DND-41 (cell line): ENCODE measurements around the gene NEDD4.

Source experiments
- ATAC-seq: fragments of 200-7000 bp; cut with Tn5 transposase; 3 replicates; pipeline ENCODE4 v1.9.1; 2021; ENCODE audit warnings: low read depth; ENCODE audit not compliant: insufficient read depth
- DNase-seq: peaks from one replicate; pipeline ENCODE4 v3.0.0-alpha.2; 2020
- H2AFZ ChIP-seq: 2 replicates; pipeline ENCODE4 v1.6.0; 2012; ENCODE audit warnings: low read depth, low read length
- H3K27ac ChIP-seq: 2 replicates; pipeline ENCODE4 v1.5.1; 2012; ENCODE audit warnings: low read length, inconsistent platforms
- H3K27me3 ChIP-seq: fragments of 200-600 bp; sonication (generic); 2 replicates; pipeline ENCODE4 v1.6.0; 2012; ENCODE audit warnings: low read length, mild to moderate bottlenecking, inconsistent platforms; ENCODE audit not compliant: insufficient read depth, poor library complexity
- H3K36me3 ChIP-seq: 2 replicates; pipeline ENCODE4 v1.5.1; 2012; ENCODE audit warnings: low read length, inconsistent platforms; ENCODE audit not compliant: insufficient read depth
- H3K4me1 ChIP-seq: 2 replicates; pipeline ENCODE4 v1.5.1; 2012; ENCODE audit warnings: mild to moderate bottlenecking, low read length; ENCODE audit not compliant: insufficient read depth
- H3K4me2 ChIP-seq: 2 replicates; pipeline ENCODE4 v1.6.0; 2012; ENCODE audit warnings: mild to moderate bottlenecking, moderate library complexity, low read length, inconsistent platforms; ENCODE audit not compliant: insufficient read depth
- H3K4me3 ChIP-seq, 2 experiments: fragments of 200-600 bp in 1 of 2; shearing (Covaris generic) in 1 of 2; 2 replicates each; pipeline ENCODE4 v1.5.1; 2012 to 2016; ENCODE audit warnings: inconsistent platforms in 2 of 2, low read length in 2 of 2, mild to moderate bottlenecking in 2 of 2, low read depth in 1 of 2, moderate library complexity in 1 of 2
- H3K79me2 ChIP-seq: 2 replicates; pipeline ENCODE4 v1.6.0; 2012; ENCODE audit warnings: low read length, inconsistent platforms; ENCODE audit not compliant: insufficient read depth
- H3K9ac ChIP-seq: 2 replicates; pipeline ENCODE4 v1.6.0; 2012; ENCODE audit warnings: low read depth, mild to moderate bottlenecking, inconsistent platforms, low read length, moderate library complexity
- H3K9me3 ChIP-seq: 2 replicates; pipeline ENCODE4 v1.5.1; 2012; ENCODE audit warnings: low read length, moderate library complexity, mild to moderate bottlenecking, inconsistent platforms; ENCODE audit not compliant: insufficient read depth, severe bottlenecking
- H4K20me1 ChIP-seq: 2 replicates; pipeline ENCODE4 v1.6.0; 2012; ENCODE audit warnings: low read length; ENCODE audit not compliant: insufficient read depth
- EZH2 ChIP-seq: IDR thresholded peaks from 3 replicates; pipeline ENCODE4 v1.6.1; 2012; ENCODE audit warnings: borderline replicate concordance, low read depth, mild to moderate bottlenecking, moderate library complexity, low read length, inconsistent platforms; ENCODE audit not compliant: severe bottlenecking
- TF ChIP-seq, protein P1 (sequence below): IDR thresholded peaks from 2 replicates; pipeline ENCODE4 v1.5.1; 2012; ENCODE audit warnings: borderline replicate concordance, low read length, moderate library complexity, mild to moderate bottlenecking; ENCODE audit not compliant: poor library complexity, severe bottlenecking; ENCODE audit errors: extremely low read depth

Gene NEDD4

DNA sequence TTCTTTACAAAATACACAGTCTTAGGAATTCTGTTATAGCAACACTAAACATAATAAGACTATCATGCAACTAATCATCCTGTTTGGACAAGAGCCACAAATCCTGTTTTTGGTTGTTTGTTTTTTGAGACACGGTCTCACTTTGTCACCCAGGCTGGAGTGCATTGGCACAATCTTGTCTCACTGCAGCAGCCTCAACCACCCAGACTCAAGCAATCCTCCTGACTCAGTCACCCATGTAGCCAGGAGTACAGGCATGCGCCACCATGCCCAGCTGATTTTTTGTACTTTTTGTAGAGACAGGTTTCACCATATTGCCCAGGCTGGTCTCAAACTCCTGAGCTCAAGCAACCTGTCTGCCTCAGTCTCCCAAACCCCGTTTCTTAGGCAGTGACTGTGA, 28.3 kb downstream of the NEDD4 start:
- Histone ChIP-seq H4K20me1 (no peaks in the 10 kb centered on the region), H3K36me3 (no peaks in the 10 kb centered on the region), H3K9ac (no peak overlapping the region), H3K79me2 (0 out of 2 replicates have a peak, but pooled peaks cover 3% of the 10 kb centered on the region), H2AFZ (no peak overlapping the region), H3K27ac (no peak overlapping the region), H3K4me2 (no peak overlapping the region), H3K9me3 (no peaks in the 10 kb centered on the region), H3K27me3 (no peaks in the 10 kb centered on the region), H3K4me3 (no peak overlapping the region), H3K4me1 (no peaks in the 10 kb centered on the region)
- DNase-seq (no peak), ATAC-seq (no peak)
- TF ChIP-seq EZH2: no peak
- TF ChIP-seq, protein P1, sequence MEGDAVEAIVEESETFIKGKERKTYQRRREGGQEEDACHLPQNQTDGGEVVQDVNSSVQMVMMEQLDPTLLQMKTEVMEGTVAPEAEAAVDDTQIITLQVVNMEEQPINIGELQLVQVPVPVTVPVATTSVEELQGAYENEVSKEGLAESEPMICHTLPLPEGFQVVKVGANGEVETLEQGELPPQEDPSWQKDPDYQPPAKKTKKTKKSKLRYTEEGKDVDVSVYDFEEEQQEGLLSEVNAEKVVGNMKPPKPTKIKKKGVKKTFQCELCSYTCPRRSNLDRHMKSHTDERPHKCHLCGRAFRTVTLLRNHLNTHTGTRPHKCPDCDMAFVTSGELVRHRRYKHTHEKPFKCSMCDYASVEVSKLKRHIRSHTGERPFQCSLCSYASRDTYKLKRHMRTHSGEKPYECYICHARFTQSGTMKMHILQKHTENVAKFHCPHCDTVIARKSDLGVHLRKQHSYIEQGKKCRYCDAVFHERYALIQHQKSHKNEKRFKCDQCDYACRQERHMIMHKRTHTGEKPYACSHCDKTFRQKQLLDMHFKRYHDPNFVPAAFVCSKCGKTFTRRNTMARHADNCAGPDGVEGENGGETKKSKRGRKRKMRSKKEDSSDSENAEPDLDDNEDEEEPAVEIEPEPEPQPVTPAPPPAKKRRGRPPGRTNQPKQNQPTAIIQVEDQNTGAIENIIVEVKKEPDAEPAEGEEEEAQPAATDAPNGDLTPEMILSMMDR: no peak

DNA sequence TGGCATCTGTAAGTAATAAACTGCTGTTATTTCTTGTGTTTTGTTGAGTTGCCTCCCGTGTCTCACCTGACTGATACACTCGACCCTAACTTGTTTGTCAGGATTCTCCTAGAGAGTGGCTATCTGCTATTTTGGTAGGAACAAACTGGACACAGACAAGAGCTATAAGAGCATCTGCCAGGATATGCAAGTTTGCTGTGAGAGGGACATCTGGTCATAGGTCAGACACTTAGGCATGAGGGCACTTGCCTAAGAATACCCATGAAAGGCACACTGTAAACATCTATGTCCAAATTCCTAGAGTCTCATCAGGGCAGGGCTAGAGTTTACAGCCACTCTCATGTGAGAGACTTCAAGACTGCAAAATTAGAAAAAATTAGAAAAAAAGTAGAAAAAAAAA, 32.5 kb downstream of the NEDD4 start:
- DNase-seq (no peak), ATAC-seq (no peak)
- H3K27ac ChIP-seq: no peak overlapping the region
- no peak for TF ChIP-seq EZH2
- TF ChIP-seq, protein P1: no peak
- H4K20me1 ChIP-seq: no peaks in the 10 kb centered on the region
- H3K27me3 ChIP-seq: no peaks in the 10 kb centered on the region
- no peak overlapping the region for H3K4me3 ChIP-seq
- H2AFZ ChIP-seq: no peak overlapping the region
- no peaks in the 10 kb centered on the region for H3K79me2 ChIP-seq
- no peak overlapping the region for H3K4me2 ChIP-seq
- H3K36me3 ChIP-seq: no peaks in the 10 kb centered on the region
- H3K9ac ChIP-seq: no peak overlapping the region
- no peaks in the 10 kb centered on the region for H3K4me1 ChIP-seq
- H3K9me3 ChIP-seq: no peaks in the 10 kb centered on the region

DNA sequence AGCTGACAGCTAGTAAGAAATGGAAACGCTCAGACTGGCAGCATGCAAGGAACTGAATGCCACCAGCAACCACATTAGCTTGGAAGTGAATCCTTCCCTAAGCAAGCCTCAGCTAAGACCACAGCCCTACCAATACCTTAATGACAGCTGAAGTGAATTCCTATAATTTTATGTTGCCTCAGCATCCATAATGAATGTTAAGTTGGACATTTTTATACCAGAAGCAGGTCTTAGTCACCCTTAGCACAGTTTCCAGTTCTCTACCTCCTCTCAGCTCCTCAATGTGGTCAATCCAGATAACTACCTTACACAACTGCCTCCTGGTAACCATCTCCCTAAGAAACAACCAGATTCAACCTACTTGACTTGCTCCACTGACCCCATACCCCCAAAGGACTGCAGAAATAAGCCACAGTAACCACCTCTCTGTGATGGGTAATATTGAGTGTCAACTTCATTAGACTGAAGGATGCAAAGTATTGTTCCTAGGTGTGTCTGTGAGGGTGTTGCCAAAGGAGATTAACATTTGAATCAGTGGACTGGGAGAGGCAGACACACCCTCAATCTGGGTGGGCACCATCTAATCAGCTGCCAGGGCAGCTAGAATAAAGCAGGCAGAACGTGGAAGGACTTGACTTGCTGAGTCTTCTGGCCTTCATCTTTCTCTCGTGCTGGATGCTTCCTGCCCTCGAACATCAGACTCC, 33.5 kb downstream of the NEDD4 start:
- Histone ChIP-seq H3K9me3 (no peaks in the 10 kb centered on the region), H3K36me3 (no peaks in the 10 kb centered on the region), H3K4me2 (no peak overlapping the region), H3K9ac (no peak overlapping the region), H4K20me1 (no peaks in the 10 kb centered on the region), H3K27ac (no peak overlapping the region), H2AFZ (no peak overlapping the region), H3K79me2 (no peaks in the 10 kb centered on the region), H3K27me3 (no peaks in the 10 kb centered on the region), H3K4me1 (no peaks in the 10 kb centered on the region), H3K4me3 (no peak overlapping the region)
- ATAC-seq (no peak), DNase-seq (no peak)
- TF ChIP-seq, protein P1: no peak
- no peak for TF ChIP-seq EZH2

DNA sequence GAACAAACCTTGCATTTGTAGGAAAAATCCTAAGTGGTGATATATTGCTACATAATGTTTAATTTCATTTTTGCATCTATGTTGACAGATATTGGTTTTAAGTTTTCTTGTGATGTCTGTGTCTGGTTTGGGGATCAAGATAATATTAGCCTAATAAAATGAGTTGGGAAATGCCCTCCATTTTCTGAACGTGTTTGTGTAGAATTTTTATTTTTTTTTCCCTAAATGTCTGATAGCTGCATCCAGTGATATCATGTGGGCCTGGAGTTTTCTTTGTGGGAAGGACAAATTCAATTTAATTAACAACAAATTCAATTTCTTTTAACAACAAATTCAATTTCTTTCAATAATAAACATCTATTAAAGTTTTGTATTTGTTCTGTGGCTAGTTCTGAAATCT, 35.1 kb downstream of the NEDD4 start:
- Histone ChIP-seq H3K4me2 (no peak overlapping the region), H3K36me3 (no peaks in the 10 kb centered on the region), H3K27me3 (no peaks in the 10 kb centered on the region), H4K20me1 (no peaks in the 10 kb centered on the region), H3K4me1 (no peaks in the 10 kb centered on the region), H3K9me3 (no peaks in the 10 kb centered on the region), H3K4me3 (no peak overlapping the region), H3K27ac (no peak overlapping the region), H3K79me2 (no peaks in the 10 kb centered on the region), H3K9ac (no peak overlapping the region), H2AFZ (no peak overlapping the region)
- TF ChIP-seq EZH2: no peak
- TF ChIP-seq, protein P1: no peak
- DNase-seq (no peak), ATAC-seq (no peak)
